ENCODE data around the gene LARP4B. TPM values are rescaled to one million over a fixed set of nuclear protein-coding genes. Genes with fewer than 3 reads are reported as not detected.

LARP4B gene
- total and polyA plus RNA-seq, 2 donors (not counting 1 experiment from before 2014, with no cell fraction given): 35.6 to 129 TPM

GRCh38 chr10:976316-976715 is 44.8 kb upstream of the LARP4B start:
- Histone ChIP-seq H3K36me3 (replicated peaks in 1 of 2; ENCODE audit: control extremely low read depth in 1 of 2, control insufficient read depth in 1 of 2, extremely low read depth in 1 of 2, insufficient read depth in 2 of 2, low read length in 1 of 2) (no peaks in the 10 kb centered on the region), H3K27ac (ENCODE audit: low read length in 2 of 2) (no peak overlapping the region), H2AFZ (ENCODE audit: insufficient read depth, low read depth, low read length, poor library complexity, severe bottlenecking) (no peak overlapping the region), H3K27me3 (replicated peaks in 1 of 4; ENCODE audit: control extremely low read depth in 1 of 4, control insufficient read depth in 3 of 4, insufficient read depth in 4 of 4, low read length in 3 of 4) (no peaks in the 10 kb centered on the region), H3K9me3 (ENCODE audit: control extremely low read depth in 1 of 3, control insufficient read depth in 2 of 3, insufficient read depth in 1 of 3, low read length in 2 of 3) (peaks cover 7 to 45% (median 26%) of the 10 kb centered on the region in 3 donors), H3K79me2 (ENCODE audit: control insufficient read depth, insufficient read depth, low read length) (no peaks in the 10 kb centered on the region), H4K20me1 (ENCODE audit: control insufficient read depth, insufficient read depth, low read length, poor library complexity, severe bottlenecking) (no peaks in the 10 kb centered on the region), H3K4me3 (ENCODE audit: control extremely low read depth in 1 of 5, extremely low read depth in 1 of 5, insufficient read depth in 1 of 5, low read depth in 2 of 5, low read length in 4 of 5) (no peak overlapping the region), H3K9ac (ENCODE audit: low read length) (no peak overlapping the region), H3K4me1 (ENCODE audit: control insufficient read depth in 2 of 2, insufficient read depth in 2 of 2, low read length in 2 of 2) (no peaks in the 10 kb centered on the region), H3K4me2 (replicated peaks; ENCODE audit: low read depth, low read length, poor library complexity, severe bottlenecking) (no peak overlapping the region)
- CTCF ChIA-PET: no interaction called here
- ATAC-seq (ENCODE audit: low read depth): no peak
- H3K9me3 Mint-ChIP-seq (ENCODE audit: insufficient read depth): peaks cover 18% of the 10 kb centered on the region
- no peaks in the 10 kb centered on the region for H3K4me1 Mint-ChIP-seq
- intact Hi-C loops (cut with micrococcal nuclease): no loop called here
- H3K27ac Mint-ChIP-seq: no peak overlapping the region
- H3K4me3 Mint-ChIP-seq: no peak overlapping the region
- POLR2A ChIA-PET: no interaction called here
- DNase-seq: no peak
- H3K27me3 Mint-ChIP-seq: no peaks in the 10 kb centered on the region
- WGBS (ENCODE audit: insufficient coverage): 98% methylated on average over 20 of the region's 22 CpGs
- TF ChIP-seq EZH2 (IDR thresholded peaks at IDR 0.05; ENCODE audit: borderline replicate concordance, insufficient read depth, low read depth, low read length, poor library complexity, severe bottlenecking) (no peak), CTCF (IDR thresholded peaks at IDR 0.05) (no peak)

GRCh38 chr10:974785-975074 is 43.2 kb upstream of the LARP4B start:
- ATAC-seq (ENCODE audit: low read depth) (no peak), DNase-seq (no peak)
- WGBS (ENCODE audit: insufficient coverage): 94% methylated on average over 4 of the region's 5 CpGs
- no peaks in the 10 kb centered on the region for H3K27me3 ChIP-seq (replicated peaks in 1 of 4; ENCODE audit: control extremely low read depth in 1 of 4, control insufficient read depth in 3 of 4, insufficient read depth in 4 of 4, low read length in 3 of 4)
- no peak overlapping the region for H3K27ac Mint-ChIP-seq
- no peak overlapping the region for H3K27ac ChIP-seq (ENCODE audit: low read length in 2 of 2)
- no peak overlapping the region for H3K4me3 Mint-ChIP-seq
- ChIA-PET POLR2A (no interaction called here), CTCF (no interaction called here)
- H3K79me2 ChIP-seq (ENCODE audit: control insufficient read depth, insufficient read depth, low read length): no peaks in the 10 kb centered on the region
- peaks cover 7 to 36% (median 12%) of the 10 kb centered on the region in 3 donors for H3K9me3 ChIP-seq (ENCODE audit: control extremely low read depth in 1 of 3, control insufficient read depth in 2 of 3, insufficient read depth in 1 of 3, low read length in 2 of 3)
- TF ChIP-seq CTCF (IDR thresholded peaks at IDR 0.05): no peak
- TF ChIP-seq EZH2 (IDR thresholded peaks at IDR 0.05; ENCODE audit: borderline replicate concordance, insufficient read depth, low read depth, low read length, poor library complexity, severe bottlenecking): no peak
- H3K4me3 ChIP-seq (ENCODE audit: control extremely low read depth in 1 of 5, extremely low read depth in 1 of 5, insufficient read depth in 1 of 5, low read depth in 2 of 5, low read length in 4 of 5): no peak overlapping the region
- no peaks in the 10 kb centered on the region for H3K36me3 ChIP-seq (replicated peaks in 1 of 2; ENCODE audit: control extremely low read depth in 1 of 2, control insufficient read depth in 1 of 2, extremely low read depth in 1 of 2, insufficient read depth in 2 of 2, low read length in 1 of 2)
- peaks cover 12% of the 10 kb centered on the region for H3K9me3 Mint-ChIP-seq (ENCODE audit: insufficient read depth)
- no peaks in the 10 kb centered on the region for H4K20me1 ChIP-seq (ENCODE audit: control insufficient read depth, insufficient read depth, low read length, poor library complexity, severe bottlenecking)
- H3K9ac ChIP-seq (ENCODE audit: low read length): no peak overlapping the region
- no peaks in the 10 kb centered on the region for H3K4me1 ChIP-seq (ENCODE audit: control insufficient read depth in 2 of 2, insufficient read depth in 2 of 2, low read length in 2 of 2)
- no peak overlapping the region for H3K4me2 ChIP-seq (replicated peaks; ENCODE audit: low read depth, low read length, poor library complexity, severe bottlenecking)
- H3K4me1 Mint-ChIP-seq: no peaks in the 10 kb centered on the region
- intact Hi-C loops (cut with micrococcal nuclease): no loop called here
- H3K27me3 Mint-ChIP-seq: peaks cover 4% of the 10 kb centered on the region
- no peak overlapping the region for H2AFZ ChIP-seq (ENCODE audit: insufficient read depth, low read depth, low read length, poor library complexity, severe bottlenecking)

Data from B cell (primary cell).